HG03135 (cell line): ENCODE results near the gene NDUFB3.
"Not testable (repeated sequence)": the region's sequence is repeated elsewhere in the genome, so short reads cannot be mapped to it uniquely, and the experiment has no call there.

Experiments used
- ATAC-seq: cut with Tn5 transposase; IDR thresholded peaks from one replicate; pipeline ENCODE4 v1.9.1; 2021; ENCODE audit warnings: mild to moderate bottlenecking, moderate library complexity; ENCODE audit not compliant: unreplicated experiment

NDUFB3 gene

GRCh38 chr2:201090574-201090973, 18.8 kb downstream of the NDUFB3 start:
- ATAC-seq = no peak

DNA sequence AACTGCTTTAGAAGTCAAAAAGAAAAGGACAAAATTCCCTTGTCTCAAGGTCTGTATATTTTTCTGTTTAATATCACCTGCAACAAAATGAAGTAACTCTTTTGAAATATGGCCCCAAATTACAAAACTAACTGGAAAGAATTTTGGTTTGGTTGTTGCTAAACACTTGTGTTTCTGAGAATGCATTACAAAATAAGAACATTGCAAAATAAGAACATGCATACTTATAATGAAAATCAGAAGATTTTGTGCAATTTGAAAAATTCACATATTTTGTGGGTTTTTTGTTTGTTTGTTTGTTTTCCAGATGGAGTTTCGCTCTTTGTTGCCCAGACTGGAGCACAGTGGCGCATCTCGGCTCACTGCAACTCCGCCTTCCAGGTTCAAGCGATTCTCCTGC, 21.8 kb downstream of the NDUFB3 start:
- no peak for ATAC-seq

GRCh38 chr2:201100497-201100896, 28.7 kb downstream of the NDUFB3 start:
- ATAC-seq = no peak

- ATAC-seq = no peak
Measured at GRCh38 chr2:201105759-201106158, 34.0 kb downstream of the NDUFB3 start.

- ATAC-seq = no peak
Measured at GRCh38 chr2:201107624-201108023, 35.8 kb downstream of the NDUFB3 start.

DNA sequence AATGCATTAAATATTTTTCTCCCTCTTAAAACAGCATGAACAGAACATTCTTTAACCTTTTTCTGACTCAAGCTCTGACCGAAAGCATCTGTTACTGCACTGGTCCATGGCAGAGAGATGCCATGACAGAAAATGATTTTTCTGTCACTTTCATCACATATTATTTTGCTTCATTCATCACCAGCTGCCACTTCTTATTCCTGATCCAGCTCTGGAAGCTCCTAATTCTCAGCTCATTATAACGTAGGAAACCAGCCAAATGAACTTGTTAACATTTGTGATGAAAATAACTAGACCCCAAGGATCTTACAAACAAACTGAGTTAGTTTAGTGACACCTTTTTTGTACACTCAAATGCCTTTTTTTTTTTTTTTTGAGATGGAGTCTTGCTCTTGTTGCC, 36.5 kb downstream of the NDUFB3 start:
- no peak for ATAC-seq

- ATAC-seq = no peak
Measured at GRCh38 chr2:201109186-201109585, 37.4 kb downstream of the NDUFB3 start.

- no peak for ATAC-seq
Measured at GRCh38 chr2:201110615-201111014, 38.8 kb downstream of the NDUFB3 start.

- ATAC-seq = no peak
Measured at GRCh38 chr2:201111096-201111495, 39.3 kb downstream of the NDUFB3 start.

- ATAC-seq = no peak
Measured at GRCh38 chr2:201114350-201114749, 42.5 kb downstream of the NDUFB3 start.

- no peak for ATAC-seq
Measured at GRCh38 chr2:201114846-201115245, 43.0 kb downstream of the NDUFB3 start.

GRCh38 chr2:201116115-201116958, 44.5 kb downstream of the NDUFB3 start, which contains the start of gene CFLAR:
CFLAR (plus strand) TSS chr2:201116164; CDS start chr2:201129866, 13,702 bp downstream.
- ATAC-seq = peak; percentile 24

- ATAC-seq = peak; percentile 29
Measured at GRCh38 chr2:201116959-201117734, 45.3 kb downstream of the NDUFB3 start.

GRCh38 chr2:201117735-201118094, 45.9 kb downstream of the NDUFB3 start:
- ATAC-seq = not testable (repeated sequence)

- peak; percentile 41 for ATAC-seq
Measured at GRCh38 chr2:201118121-201118960, 46.5 kb downstream of the NDUFB3 start.

DNA sequence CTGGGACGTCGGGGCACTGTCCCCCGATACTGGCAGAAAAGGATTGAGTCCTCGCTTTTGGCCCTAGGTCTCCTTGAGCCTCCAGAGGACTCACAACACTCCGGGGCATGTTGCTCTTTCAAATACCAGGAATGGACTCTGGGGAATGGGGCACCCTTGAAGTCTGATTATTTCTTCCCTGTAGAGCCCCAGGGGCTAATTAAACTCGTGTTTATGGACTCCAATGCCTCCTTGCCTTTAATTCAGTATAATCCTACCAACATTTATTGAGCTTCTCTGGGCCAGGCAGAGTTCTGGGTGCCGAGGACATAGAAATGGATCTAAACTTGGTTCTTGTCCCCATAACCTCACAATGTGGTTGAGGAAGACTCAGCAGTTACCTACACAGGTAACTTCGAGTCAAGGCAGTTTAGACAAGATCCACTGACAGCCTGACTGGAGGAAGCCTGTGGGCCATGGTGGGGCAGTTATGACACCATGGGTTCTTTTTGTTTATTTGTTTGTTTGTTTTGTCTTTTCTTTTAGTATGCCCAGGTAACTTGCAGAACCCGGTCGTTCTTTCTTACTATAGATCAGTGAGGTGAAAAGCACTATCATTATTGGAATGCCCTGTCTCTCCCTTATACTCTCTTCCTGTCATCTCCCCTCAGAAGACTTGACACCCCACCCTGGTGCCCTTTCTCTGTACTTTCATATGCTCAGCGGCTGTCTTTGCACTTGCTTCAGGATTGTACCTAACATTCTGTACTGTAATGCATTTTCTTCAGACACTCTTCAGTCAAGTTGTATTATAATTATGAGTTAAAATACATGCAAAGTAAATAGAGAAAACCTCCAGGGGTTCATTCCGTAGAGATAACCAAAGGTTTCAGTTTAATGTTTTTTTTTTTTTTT, 47.4 kb downstream of the NDUFB3 start:
- ATAC-seq = no peak

DNA sequence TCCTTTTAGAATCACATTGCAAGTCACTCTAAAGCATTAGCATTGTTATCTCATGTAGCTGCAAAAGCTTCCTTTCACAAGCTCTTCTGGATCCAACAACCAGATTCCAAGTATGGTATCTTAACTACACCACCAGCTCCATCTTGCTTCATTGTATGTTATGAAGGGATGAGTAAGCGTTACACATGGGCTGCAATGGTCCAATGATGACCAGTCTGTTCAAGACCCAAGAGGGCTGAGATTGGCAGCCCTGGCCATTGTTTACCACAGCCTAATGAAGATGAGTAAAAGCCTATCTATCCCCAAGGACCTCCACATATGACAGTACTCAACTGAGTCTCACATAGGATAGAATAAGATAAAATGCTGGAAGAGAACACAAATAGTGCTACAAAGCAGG, 50.5 kb downstream of the NDUFB3 start:
- ATAC-seq = no peak

GRCh38 chr2:201126308-201127151, 54.7 kb downstream of the NDUFB3 start:
- peak; percentile 25 for ATAC-seq

- no peak for ATAC-seq
Measured at GRCh38 chr2:201127152-201127511, 55.3 kb downstream of the NDUFB3 start.
